Progenitor cell of endocrine pancreas (in vitro differentiated cells): Measurements from ENCODE around the gene OR6K3. TPM values are rescaled to one million over a fixed set of nuclear protein-coding genes. Genes with fewer than 3 reads are reported as not detected.

Experiments used
- DNase-seq: peaks from one replicate; pipeline ENCODE4 v3.0.0; 2021; ENCODE audit warnings: low spot score; ENCODE audit not compliant: unreplicated experiment
- H3K27ac Mint-ChIP-seq: 2 replicates; pipeline ENCODE4 v1.8.0; 2021; ENCODE audit warnings: mild to moderate bottlenecking, moderate library complexity, mixed read lengths
- H3K27me3 Mint-ChIP-seq: 2 replicates; pipeline ENCODE4 v1.8.0; 2021; ENCODE audit warnings: mixed read lengths
- H3K36me3 Mint-ChIP-seq: 2 replicates; pipeline ENCODE4 v1.8.0; 2022; ENCODE audit warnings: mixed read lengths; ENCODE audit not compliant: insufficient read depth
- H3K4me1 Mint-ChIP-seq: 2 replicates; pipeline ENCODE4 v1.8.0; 2021; ENCODE audit warnings: low read depth, mixed read lengths
- H3K4me3 Mint-ChIP-seq: 2 replicates; pipeline ENCODE4 v1.8.0; 2021; ENCODE audit warnings: low read depth, mild to moderate bottlenecking, moderate library complexity, mixed read lengths
- H3K9me3 Mint-ChIP-seq: 2 replicates; pipeline ENCODE4 v1.8.0; 2021; ENCODE audit warnings: low read depth, mixed read lengths
- CTCF ChIP-seq: fragments of 200-600 bp; sonication (generic); IDR thresholded peaks from one replicate; pipeline ENCODE4 v1.5.0; 2021; ENCODE audit warnings: antibody characterized with exemption, mild to moderate bottlenecking; ENCODE audit not compliant: unreplicated experiment
- total RNA-seq: library from RNA; stranded (reverse); gene quantifications from 2 replicates; pipeline ENCODE4 v1.2.1, GENCODE V29; 2021

Gene OR6K3
- total RNA-seq, 1 donor from 2014 or later = not detected

GRCh38 chr1:158675563-158676323 is 44.8 kb downstream of the OR6K3 start:
- Mint-ChIP-seq H3K4me1 (no peaks in the 10 kb centered on the region), H3K4me3 (no peak overlapping the region)

DNA sequence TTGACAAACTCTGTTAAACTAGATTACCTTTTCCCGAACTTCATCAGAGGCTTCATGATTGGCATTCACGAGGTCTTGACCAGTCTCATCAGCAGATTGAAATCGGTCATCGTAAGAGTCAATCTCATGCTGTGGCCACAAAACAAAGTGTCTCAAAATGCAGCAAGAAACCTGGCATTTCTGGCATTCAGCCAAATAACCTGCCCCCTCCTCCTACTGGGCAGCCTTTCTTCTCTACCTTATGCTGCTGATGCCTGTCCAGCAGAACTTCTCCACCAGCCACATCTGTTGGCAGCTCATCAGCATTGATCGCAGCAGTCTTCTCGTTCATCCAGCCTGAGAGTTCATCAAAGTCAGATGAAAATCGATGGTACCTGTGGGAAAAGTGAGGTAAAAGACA is 46.2 kb downstream of the OR6K3 start:
- Mint-ChIP-seq H3K27ac (no peak overlapping the region), H3K27me3 (no peaks in the 10 kb centered on the region), H3K9me3 (no peaks in the 10 kb centered on the region), H3K36me3 (no peaks in the 10 kb centered on the region), H3K4me1 (no peaks in the 10 kb centered on the region), H3K4me3 (no peak overlapping the region)
- no peak for DNase-seq
- TF ChIP-seq CTCF = no peak

More at GRCh38 chr1:158675563-158676323, 44.8 kb downstream of the OR6K3 start:
- H3K27ac Mint-ChIP-seq = no peak overlapping the region
- no peak for TF ChIP-seq CTCF
- H3K36me3 Mint-ChIP-seq = no peaks in the 10 kb centered on the region
- no peaks in the 10 kb centered on the region for H3K27me3 Mint-ChIP-seq
- DNase-seq = no peak
- no peaks in the 10 kb centered on the region for H3K9me3 Mint-ChIP-seq

Other genes starting within 250 kb of the OR6K3 start
- gene OR10R2, start 248.5 kb downstream of the OR6K3 start, total RNA-seq = not detected in 2 replicates
- gene OR6Y1, start 166.3 kb downstream of the OR6K3 start, total RNA-seq = not detected in 2 replicates
- not detected in 2 replicates for gene OR6P1, start 150.1 kb downstream of the OR6K3 start, total RNA-seq
- not detected in 2 replicates for gene OR10X1, start 140.8 kb downstream of the OR6K3 start, total RNA-seq
- not detected in 2 replicates for gene OR10Z1, start 115.5 kb downstream of the OR6K3 start, total RNA-seq
- not detected in 2 replicates for gene SPTA1, start 34.0 kb downstream of the OR6K3 start, total RNA-seq
- gene OR6K2, start 20.1 kb downstream of the OR6K3 start, total RNA-seq = not detected in 2 replicates
- not detected in 2 replicates for gene OR6K6, start 34.0 kb upstream of the OR6K3 start, total RNA-seq
- gene OR6N1, start 51.5 kb upstream of the OR6K3 start, total RNA-seq = not detected in 2 replicates
- gene OR6N2, start 60.5 kb upstream of the OR6K3 start, total RNA-seq = not detected in 2 replicates
- gene MNDA, start 110.6 kb upstream of the OR6K3 start, total RNA-seq = not detected in 2 replicates
- gene PYHIN1, start 210.8 kb upstream of the OR6K3 start, total RNA-seq = not detected in 2 replicates